Cerebellar cortex (tissue), 1 donor: ENCODE data around the gene ZNF214.
"Not testable (repeated sequence)": the region's sequence is repeated elsewhere in the genome, so short reads cannot be mapped to it uniquely, and the experiment has no call there.

Experiments
- DNase-seq: peaks from one replicate; pipeline ENCODE4 v3.0.0-alpha.2; 2015; ENCODE audit warnings: low spot score

Gene ZNF214

GRCh38 chr11:6988506-6988905 is 31.6 kb downstream of the ZNF214 start:
- DNase-seq: no peak

GRCh38 chr11:6986487-6986886 is 33.7 kb downstream of the ZNF214 start:
- no peak for DNase-seq

GRCh38 chr11:6979365-6979764 is 40.8 kb downstream of the ZNF214 start:
- no peak for DNase-seq

- not testable (repeated sequence) for DNase-seq
These were observed 50.3 kb downstream of the ZNF214 start for GRCh38 chr11:6969854-6970253.

- DNase-seq: no peak
These were observed 51.3 kb downstream of the ZNF214 start for GRCh38 chr11:6968816-6969215.

GRCh38 chr11:6962673-6963072 is 57.5 kb downstream of the ZNF214 start:
- DNase-seq: no peak

- no peak for DNase-seq
These were observed 58.0 kb downstream of the ZNF214 start for GRCh38 chr11:6962141-6962540.

- not testable (repeated sequence) for DNase-seq
These were observed 65.9 kb downstream of the ZNF214 start for GRCh38 chr11:6954248-6954647.
